SK-N-SH (cell line): ENCODE measurements around the gene CLEC16A.

Experiments
- CHD2 ChIP-seq: fragments of 150-350 bp; IDR thresholded peaks from 2 replicates; pipeline ENCODE4 v1.6.1; 2018; ENCODE audit warnings: low read length; ENCODE audit not compliant: partially characterized antibody
- SIN3A ChIP-seq: IDR thresholded peaks from 2 replicates; pipeline ENCODE4 v1.6.1; 2012; ENCODE audit warnings: low read depth, mild to moderate bottlenecking, low read length, moderate library complexity, borderline replicate concordance
- SMC3 ChIP-seq: IDR thresholded peaks from 2 replicates; pipeline ENCODE4 v1.6.1; 2012; ENCODE audit warnings: low read depth, low read length, improper control_type of control experiment
- TF ChIP-seq, protein P1 (sequence below): fragments of 200-600 bp; sonication (generic); IDR thresholded peaks from 2 replicates; pipeline ENCODE4 v1.6.1; 2017; ENCODE audit warnings: antibody characterized with exemption, mild to moderate bottlenecking, moderate library complexity
- TF ChIP-seq, protein P2 (sequence below): IDR thresholded peaks from 2 replicates; pipeline ENCODE4 v1.4.0; 2012; ENCODE audit warnings: low read depth, borderline replicate concordance
- TF ChIP-seq, protein P3 (sequence below): IDR thresholded peaks from 2 replicates; pipeline ENCODE4 v1.6.1; 2012; ENCODE audit warnings: mild to moderate bottlenecking, low read depth, low read length, moderate library complexity
- TF ChIP-seq, protein P4 (sequence below): IDR thresholded peaks from 2 replicates; pipeline ENCODE4; 2012
- TF ChIP-seq, protein P5 (sequence below): IDR thresholded peaks from 2 replicates; pipeline ENCODE4 v1.4.0; 2012; ENCODE audit warnings: low read depth

DNA sequence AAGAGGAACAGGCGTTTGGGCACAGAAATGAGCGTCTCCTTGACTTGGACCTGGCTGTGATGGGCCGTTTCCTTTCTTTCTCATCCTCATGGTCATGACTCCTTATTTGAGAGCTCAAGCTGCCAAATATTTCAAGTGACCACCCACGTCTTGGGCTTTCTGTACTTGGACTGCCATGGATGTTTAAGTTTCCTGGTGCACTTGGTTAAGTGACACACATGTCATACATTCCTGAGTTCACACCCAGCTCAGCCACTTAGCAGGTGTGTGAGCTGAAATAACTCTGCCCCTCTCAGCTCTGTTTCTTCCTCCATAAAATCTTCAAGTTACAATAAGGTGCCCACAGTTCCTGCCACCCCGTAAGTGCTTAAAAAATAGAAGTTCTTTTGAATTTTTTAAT lies 114.5 kb downstream of the CLEC16A start:
- TF ChIP-seq, protein P1, sequence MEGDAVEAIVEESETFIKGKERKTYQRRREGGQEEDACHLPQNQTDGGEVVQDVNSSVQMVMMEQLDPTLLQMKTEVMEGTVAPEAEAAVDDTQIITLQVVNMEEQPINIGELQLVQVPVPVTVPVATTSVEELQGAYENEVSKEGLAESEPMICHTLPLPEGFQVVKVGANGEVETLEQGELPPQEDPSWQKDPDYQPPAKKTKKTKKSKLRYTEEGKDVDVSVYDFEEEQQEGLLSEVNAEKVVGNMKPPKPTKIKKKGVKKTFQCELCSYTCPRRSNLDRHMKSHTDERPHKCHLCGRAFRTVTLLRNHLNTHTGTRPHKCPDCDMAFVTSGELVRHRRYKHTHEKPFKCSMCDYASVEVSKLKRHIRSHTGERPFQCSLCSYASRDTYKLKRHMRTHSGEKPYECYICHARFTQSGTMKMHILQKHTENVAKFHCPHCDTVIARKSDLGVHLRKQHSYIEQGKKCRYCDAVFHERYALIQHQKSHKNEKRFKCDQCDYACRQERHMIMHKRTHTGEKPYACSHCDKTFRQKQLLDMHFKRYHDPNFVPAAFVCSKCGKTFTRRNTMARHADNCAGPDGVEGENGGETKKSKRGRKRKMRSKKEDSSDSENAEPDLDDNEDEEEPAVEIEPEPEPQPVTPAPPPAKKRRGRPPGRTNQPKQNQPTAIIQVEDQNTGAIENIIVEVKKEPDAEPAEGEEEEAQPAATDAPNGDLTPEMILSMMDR: no peak
- TF ChIP-seq, protein P2, sequence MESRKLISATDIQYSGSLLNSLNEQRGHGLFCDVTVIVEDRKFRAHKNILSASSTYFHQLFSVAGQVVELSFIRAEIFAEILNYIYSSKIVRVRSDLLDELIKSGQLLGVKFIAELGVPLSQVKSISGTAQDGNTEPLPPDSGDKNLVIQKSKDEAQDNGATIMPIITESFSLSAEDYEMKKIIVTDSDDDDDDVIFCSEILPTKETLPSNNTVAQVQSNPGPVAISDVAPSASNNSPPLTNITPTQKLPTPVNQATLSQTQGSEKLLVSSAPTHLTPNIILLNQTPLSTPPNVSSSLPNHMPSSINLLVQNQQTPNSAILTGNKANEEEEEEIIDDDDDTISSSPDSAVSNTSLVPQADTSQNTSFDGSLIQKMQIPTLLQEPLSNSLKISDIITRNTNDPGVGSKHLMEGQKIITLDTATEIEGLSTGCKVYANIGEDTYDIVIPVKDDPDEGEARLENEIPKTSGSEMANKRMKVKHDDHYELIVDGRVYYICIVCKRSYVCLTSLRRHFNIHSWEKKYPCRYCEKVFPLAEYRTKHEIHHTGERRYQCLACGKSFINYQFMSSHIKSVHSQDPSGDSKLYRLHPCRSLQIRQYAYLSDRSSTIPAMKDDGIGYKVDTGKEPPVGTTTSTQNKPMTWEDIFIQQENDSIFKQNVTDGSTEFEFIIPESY: no peak
- no peak for TF ChIP-seq CHD2
- no peak for TF ChIP-seq SIN3A
- TF ChIP-seq, protein P3, sequence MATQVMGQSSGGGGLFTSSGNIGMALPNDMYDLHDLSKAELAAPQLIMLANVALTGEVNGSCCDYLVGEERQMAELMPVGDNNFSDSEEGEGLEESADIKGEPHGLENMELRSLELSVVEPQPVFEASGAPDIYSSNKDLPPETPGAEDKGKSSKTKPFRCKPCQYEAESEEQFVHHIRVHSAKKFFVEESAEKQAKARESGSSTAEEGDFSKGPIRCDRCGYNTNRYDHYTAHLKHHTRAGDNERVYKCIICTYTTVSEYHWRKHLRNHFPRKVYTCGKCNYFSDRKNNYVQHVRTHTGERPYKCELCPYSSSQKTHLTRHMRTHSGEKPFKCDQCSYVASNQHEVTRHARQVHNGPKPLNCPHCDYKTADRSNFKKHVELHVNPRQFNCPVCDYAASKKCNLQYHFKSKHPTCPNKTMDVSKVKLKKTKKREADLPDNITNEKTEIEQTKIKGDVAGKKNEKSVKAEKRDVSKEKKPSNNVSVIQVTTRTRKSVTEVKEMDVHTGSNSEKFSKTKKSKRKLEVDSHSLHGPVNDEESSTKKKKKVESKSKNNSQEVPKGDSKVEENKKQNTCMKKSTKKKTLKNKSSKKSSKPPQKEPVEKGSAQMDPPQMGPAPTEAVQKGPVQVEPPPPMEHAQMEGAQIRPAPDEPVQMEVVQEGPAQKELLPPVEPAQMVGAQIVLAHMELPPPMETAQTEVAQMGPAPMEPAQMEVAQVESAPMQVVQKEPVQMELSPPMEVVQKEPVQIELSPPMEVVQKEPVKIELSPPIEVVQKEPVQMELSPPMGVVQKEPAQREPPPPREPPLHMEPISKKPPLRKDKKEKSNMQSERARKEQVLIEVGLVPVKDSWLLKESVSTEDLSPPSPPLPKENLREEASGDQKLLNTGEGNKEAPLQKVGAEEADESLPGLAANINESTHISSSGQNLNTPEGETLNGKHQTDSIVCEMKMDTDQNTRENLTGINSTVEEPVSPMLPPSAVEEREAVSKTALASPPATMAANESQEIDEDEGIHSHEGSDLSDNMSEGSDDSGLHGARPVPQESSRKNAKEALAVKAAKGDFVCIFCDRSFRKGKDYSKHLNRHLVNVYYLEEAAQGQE: no peak
- no peak for TF ChIP-seq SMC3
- TF ChIP-seq, protein P4, sequence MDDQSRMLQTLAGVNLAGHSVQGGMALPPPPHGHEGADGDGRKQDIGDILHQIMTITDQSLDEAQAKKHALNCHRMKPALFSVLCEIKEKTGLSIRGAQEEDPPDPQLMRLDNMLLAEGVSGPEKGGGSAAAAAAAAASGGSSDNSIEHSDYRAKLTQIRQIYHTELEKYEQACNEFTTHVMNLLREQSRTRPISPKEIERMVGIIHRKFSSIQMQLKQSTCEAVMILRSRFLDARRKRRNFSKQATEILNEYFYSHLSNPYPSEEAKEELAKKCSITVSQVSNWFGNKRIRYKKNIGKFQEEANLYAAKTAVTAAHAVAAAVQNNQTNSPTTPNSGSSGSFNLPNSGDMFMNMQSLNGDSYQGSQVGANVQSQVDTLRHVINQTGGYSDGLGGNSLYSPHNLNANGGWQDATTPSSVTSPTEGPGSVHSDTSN: no peak
- TF ChIP-seq, protein P5, sequence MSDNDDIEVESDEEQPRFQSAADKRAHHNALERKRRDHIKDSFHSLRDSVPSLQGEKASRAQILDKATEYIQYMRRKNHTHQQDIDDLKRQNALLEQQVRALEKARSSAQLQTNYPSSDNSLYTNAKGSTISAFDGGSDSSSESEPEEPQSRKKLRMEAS: no peak
